Measurements from ENCODE around the gene HCRT.

HCRT gene

GRCh38 chr17:42167807-42168206 is 17.4 kb downstream of the HCRT start:
- DNase-seq (ENCODE audit: extremely low read depth, insufficient read length), result no peak
- H3K4me3 ChIP-seq (replicated peaks; ENCODE audit: low read depth, low read length), result no peak overlapping the region
- no peaks in the 10 kb centered on the region for H3K27me3 ChIP-seq (replicated peaks; ENCODE audit: control insufficient read depth, insufficient read depth, low read length)
- TF ChIP-seq CTCF (IDR thresholded peaks at IDR 0.05; ENCODE audit: insufficient read depth, low read length, poor library complexity, severe bottlenecking), result no peak
- H3K36me3 ChIP-seq (ENCODE audit: control insufficient read depth, insufficient read depth, low read length), result no peaks in the 10 kb centered on the region

GRCh38 chr17:42166196-42166763 is 19.0 kb downstream of the HCRT start:
- no peaks in the 10 kb centered on the region for H3K36me3 ChIP-seq (ENCODE audit: control insufficient read depth, insufficient read depth, low read length)
- no peak for DNase-seq (ENCODE audit: extremely low read depth, insufficient read length)
- no peaks in the 10 kb centered on the region for H3K27me3 ChIP-seq (replicated peaks; ENCODE audit: control insufficient read depth, insufficient read depth, low read length)
- no peak for TF ChIP-seq CTCF (IDR thresholded peaks at IDR 0.05; ENCODE audit: insufficient read depth, low read length, poor library complexity, severe bottlenecking)
- no peak overlapping the region for H3K4me3 ChIP-seq (replicated peaks; ENCODE audit: low read depth, low read length)

- no peak for TF ChIP-seq CTCF (IDR thresholded peaks at IDR 0.05; ENCODE audit: insufficient read depth, low read length, poor library complexity, severe bottlenecking)
- Histone ChIP-seq H3K36me3 (ENCODE audit: control insufficient read depth, insufficient read depth, low read length) (no peaks in the 10 kb centered on the region), H3K27me3 (replicated peaks; ENCODE audit: control insufficient read depth, insufficient read depth, low read length) (no peaks in the 10 kb centered on the region), H3K4me3 (replicated peaks; ENCODE audit: low read depth, low read length) (no peak overlapping the region)
- no peak for DNase-seq (ENCODE audit: extremely low read depth, insufficient read length)
Measured at GRCh38 chr17:42165751-42166150, 19.5 kb downstream of the HCRT start.

GRCh38 chr17:42163696-42164407 is 21.4 kb downstream of the HCRT start:
- Histone ChIP-seq H3K27me3 (replicated peaks; ENCODE audit: control insufficient read depth, insufficient read depth, low read length) (no peaks in the 10 kb centered on the region), H3K36me3 (ENCODE audit: control insufficient read depth, insufficient read depth, low read length) (no peaks in the 10 kb centered on the region), H3K4me3 (replicated peaks; ENCODE audit: low read depth, low read length) (no peak overlapping the region)
- TF ChIP-seq CTCF (IDR thresholded peaks at IDR 0.05; ENCODE audit: insufficient read depth, low read length, poor library complexity, severe bottlenecking), result no peak
- no peak for DNase-seq (ENCODE audit: extremely low read depth, insufficient read length)

- TF ChIP-seq CTCF (IDR thresholded peaks at IDR 0.05; ENCODE audit: insufficient read depth, low read length, poor library complexity, severe bottlenecking), result peak; percentile 77
- Histone ChIP-seq H3K4me3 (replicated peaks; ENCODE audit: low read depth, low read length) (no peak overlapping the region), H3K27me3 (replicated peaks; ENCODE audit: control insufficient read depth, insufficient read depth, low read length) (no peaks in the 10 kb centered on the region), H3K36me3 (ENCODE audit: control insufficient read depth, insufficient read depth, low read length) (no peaks in the 10 kb centered on the region)
- DNase-seq (ENCODE audit: extremely low read depth, insufficient read length), result no peak
Measured at GRCh38 chr17:42163113-42163512, 22.1 kb downstream of the HCRT start.
